ENCODE data around the gene ADAMTS2.
"Not testable (repeated sequence)": the region's sequence is repeated elsewhere in the genome, so short reads cannot be mapped to it uniquely, and the experiment has no call there.

The ADAMTS2 gene

GRCh38 chr5:179111267-179112207, 233.7 kb downstream of the ADAMTS2 start:
- no peak for TF ChIP-seq CTCF (IDR thresholded peaks at IDR 0.05; ENCODE audit: borderline replicate concordance, insufficient read depth, low read depth, low read length)
- no peak overlapping the region for H3K4me3 ChIP-seq (ENCODE audit: low read depth, low read length)

GRCh38 chr5:179110528-179110927, 234.7 kb downstream of the ADAMTS2 start:
- H3K4me3 ChIP-seq (ENCODE audit: low read depth, low read length), result no peak overlapping the region

GRCh38 chr5:179101282-179101681, 244.0 kb downstream of the ADAMTS2 start:
- not testable (repeated sequence) for H3K4me3 ChIP-seq (ENCODE audit: low read depth, low read length)

More at GRCh38 chr5:179110528-179110927, 234.7 kb downstream of the ADAMTS2 start:
- no peak for TF ChIP-seq CTCF (IDR thresholded peaks at IDR 0.05; ENCODE audit: borderline replicate concordance, insufficient read depth, low read depth, low read length)

GRCh38 chr5:179089502-179089901, 255.8 kb downstream of the ADAMTS2 start:
- TF ChIP-seq CTCF (IDR thresholded peaks at IDR 0.05; ENCODE audit: borderline replicate concordance, insufficient read depth, low read depth, low read length), result no peak
- no peak overlapping the region for H3K4me3 ChIP-seq (ENCODE audit: low read depth, low read length)

- H3K4me3 ChIP-seq (ENCODE audit: low read depth, low read length), result no peak overlapping the region
- no peak for TF ChIP-seq CTCF (IDR thresholded peaks at IDR 0.05; ENCODE audit: borderline replicate concordance, insufficient read depth, low read depth, low read length)
Observed at GRCh38 chr5:179080724-179081123, 264.5 kb downstream of the ADAMTS2 start.

- no peak for TF ChIP-seq CTCF (IDR thresholded peaks at IDR 0.05; ENCODE audit: borderline replicate concordance, insufficient read depth, low read depth, low read length)
- H3K4me3 ChIP-seq (ENCODE audit: low read depth, low read length), result no peak overlapping the region
Observed at GRCh38 chr5:179079165-179079987, 265.9 kb downstream of the ADAMTS2 start.

- TF ChIP-seq CTCF (IDR thresholded peaks at IDR 0.05; ENCODE audit: borderline replicate concordance, insufficient read depth, low read depth, low read length), result no peak
Observed at GRCh38 chr5:179065703-179066102, 279.6 kb downstream of the ADAMTS2 start.

More at GRCh38 chr5:179065703-179066102, 279.6 kb downstream of the ADAMTS2 start:
- no peak overlapping the region for H3K4me3 ChIP-seq (ENCODE audit: low read depth, low read length)
